ENCODE results near the gene KLK12. TPM values are rescaled to one million over a fixed set of nuclear protein-coding genes. Genes with fewer than 3 reads are reported as not detected.
"Not testable (repeated sequence)": the region's sequence is repeated elsewhere in the genome, so short reads cannot be mapped to it uniquely, and the experiment has no call there.

The KLK12 gene
- total and polyA plus RNA-seq, 8 donors, result not detected

DNA sequence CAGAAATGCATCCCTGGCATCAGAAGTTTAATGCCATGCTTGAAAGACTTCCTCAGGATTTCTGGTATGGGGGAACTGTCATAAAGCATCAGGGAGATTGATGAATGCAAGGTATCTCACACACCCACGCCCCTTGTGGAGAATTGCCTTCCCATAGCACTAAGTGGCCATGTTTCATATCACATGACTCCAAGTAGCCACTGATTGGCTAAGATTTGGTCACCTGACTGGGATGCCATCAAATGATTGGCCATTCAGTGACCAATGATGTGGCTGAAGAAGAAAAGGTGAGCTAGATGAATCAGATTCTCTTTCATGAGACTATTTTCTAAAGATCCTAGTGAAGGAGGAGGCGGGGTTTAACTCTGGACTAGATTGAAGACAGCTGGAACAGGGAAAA, 40.7 kb downstream of the KLK12 start:
- H3K36me3 ChIP-seq, result no peaks in the 10 kb centered on the region
- no peaks in the 10 kb centered on the region for H3K9me3 ChIP-seq
- 58 to 70% methylated on average over 2 of the region's 2 CpGs for WGBS, 2 donors
- no peak for DNase-seq
- no peak for FAIRE-seq
- H3K4me3 ChIP-seq, result no peak overlapping the region
- TF ChIP-seq, protein P1, sequence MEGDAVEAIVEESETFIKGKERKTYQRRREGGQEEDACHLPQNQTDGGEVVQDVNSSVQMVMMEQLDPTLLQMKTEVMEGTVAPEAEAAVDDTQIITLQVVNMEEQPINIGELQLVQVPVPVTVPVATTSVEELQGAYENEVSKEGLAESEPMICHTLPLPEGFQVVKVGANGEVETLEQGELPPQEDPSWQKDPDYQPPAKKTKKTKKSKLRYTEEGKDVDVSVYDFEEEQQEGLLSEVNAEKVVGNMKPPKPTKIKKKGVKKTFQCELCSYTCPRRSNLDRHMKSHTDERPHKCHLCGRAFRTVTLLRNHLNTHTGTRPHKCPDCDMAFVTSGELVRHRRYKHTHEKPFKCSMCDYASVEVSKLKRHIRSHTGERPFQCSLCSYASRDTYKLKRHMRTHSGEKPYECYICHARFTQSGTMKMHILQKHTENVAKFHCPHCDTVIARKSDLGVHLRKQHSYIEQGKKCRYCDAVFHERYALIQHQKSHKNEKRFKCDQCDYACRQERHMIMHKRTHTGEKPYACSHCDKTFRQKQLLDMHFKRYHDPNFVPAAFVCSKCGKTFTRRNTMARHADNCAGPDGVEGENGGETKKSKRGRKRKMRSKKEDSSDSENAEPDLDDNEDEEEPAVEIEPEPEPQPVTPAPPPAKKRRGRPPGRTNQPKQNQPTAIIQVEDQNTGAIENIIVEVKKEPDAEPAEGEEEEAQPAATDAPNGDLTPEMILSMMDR (IDR thresholded peaks at IDR 0.05), result no peak
- intact Hi-C loops (cut with DNase I), result no loop called here
- no peak for ATAC-seq
- H3K27ac ChIP-seq, result no peak overlapping the region
- no peaks in the 10 kb centered on the region for H3K27me3 ChIP-seq
- no peaks in the 10 kb centered on the region for H3K4me1 ChIP-seq

DNA sequence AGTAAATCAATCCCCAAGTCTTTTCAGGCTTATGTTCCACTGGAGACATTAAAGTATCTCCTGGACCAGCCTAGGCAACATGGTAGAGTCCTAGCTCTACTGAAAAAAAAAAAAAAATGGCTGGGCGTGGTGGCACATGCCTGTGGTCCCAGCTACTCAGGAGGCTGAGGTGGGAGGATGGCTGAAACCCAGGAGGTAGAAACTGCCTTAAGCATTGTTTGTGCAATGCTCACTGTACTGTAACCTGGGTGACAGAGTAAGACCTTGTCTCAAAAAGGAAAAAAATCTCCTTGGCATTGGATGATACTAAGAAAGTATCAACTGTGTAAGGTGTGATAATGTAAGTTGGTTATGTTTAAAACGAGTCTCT, 42.2 kb downstream of the KLK12 start:
- no peaks in the 10 kb centered on the region for H3K9me3 ChIP-seq
- H3K27me3 ChIP-seq, result no peaks in the 10 kb centered on the region
- no peaks in the 10 kb centered on the region for H3K4me1 ChIP-seq
- H3K4me3 ChIP-seq, result no peak overlapping the region
- ATAC-seq (no peak), DNase-seq (no peak), FAIRE-seq (no peak)
- TF ChIP-seq, protein P1 (IDR thresholded peaks at IDR 0.05), result no peak
- no peaks in the 10 kb centered on the region for H3K36me3 ChIP-seq
- intact Hi-C loops (cut with DNase I), result no loop called here
- 38 to 52% methylated on average over 2 of the region's 2 CpGs for WGBS, 2 donors
- H3K27ac ChIP-seq, result no peak overlapping the region

DNA sequence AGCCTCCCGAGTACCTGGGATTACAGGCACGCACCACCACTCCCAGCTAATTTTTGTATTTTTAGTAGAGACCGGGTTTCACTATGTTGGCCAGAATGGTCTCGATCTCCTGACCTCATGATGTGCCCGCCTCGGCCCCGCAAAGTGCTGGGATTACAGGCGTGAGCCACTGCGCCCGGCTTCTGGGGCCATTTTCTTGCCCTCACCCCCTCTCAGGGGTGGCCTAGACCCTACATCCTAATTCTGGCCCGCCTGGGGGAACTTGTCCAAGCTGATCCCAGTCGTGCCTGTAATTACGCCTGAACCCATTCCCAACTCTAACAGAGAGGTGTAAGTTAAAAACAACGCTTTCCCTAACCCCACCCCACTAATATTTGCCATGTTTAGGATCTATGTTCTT, 50.4 kb downstream of the KLK12 start:
- H3K27ac ChIP-seq; FAIRE-seq; H3K27me3 ChIP-seq; H3K36me3 ChIP-seq; H3K4me3 ChIP-seq; H3K9me3 ChIP-seq; ATAC-seq; intact Hi-C loops (cut with DNase I); DNase-seq; H3K4me1 ChIP-seq: not testable (repeated sequence)
- WGBS, 2 donors, result 69 to 78% methylated on average over 14 of the region's 14 CpGs

DNA sequence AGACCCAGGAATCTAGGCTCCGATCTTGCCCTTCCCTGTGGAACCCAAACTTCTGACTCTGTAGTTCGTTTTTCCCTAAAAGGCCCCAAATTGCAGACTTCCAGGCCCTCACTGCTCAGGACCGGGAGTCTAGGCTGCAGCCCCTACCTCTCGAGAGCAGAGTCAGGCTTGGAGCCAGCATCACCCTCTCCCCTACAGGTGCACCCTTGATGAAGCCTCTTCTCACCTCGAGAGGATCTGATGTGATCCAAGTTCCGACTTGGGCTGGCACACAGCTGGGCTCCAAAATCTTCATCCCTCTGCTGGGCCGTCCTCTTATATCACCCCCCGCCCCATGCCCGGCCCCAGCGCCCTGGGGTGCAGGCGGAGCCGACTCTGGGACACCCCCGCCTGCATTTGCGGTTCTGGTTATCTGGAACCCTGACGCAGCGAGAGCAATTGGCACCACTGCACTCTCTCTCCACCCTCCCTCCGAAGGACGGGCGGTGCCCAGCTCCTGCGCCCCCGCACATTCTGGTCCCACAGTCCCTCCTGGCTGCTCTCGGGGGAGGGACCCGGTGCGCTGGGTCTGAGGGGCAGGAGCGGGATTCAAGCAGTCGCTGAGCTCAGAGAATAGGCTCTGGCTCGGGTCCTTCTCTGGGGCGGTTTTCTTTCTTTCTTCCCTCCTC, 51.0 kb downstream of the KLK12 start, which contains the start of gene KLK7:
TSS of gene KLK7 (minus strand) at position 293 of the 668 bp plus-strand sequence. CDS start 1,518 bp downstream, outside the sequence.
- ATAC-seq (no peak), DNase-seq (no peak), FAIRE-seq (no peak)
- no peaks in the 10 kb centered on the region for H3K4me1 ChIP-seq
- no peak within 1 kb of the TSS for H3K4me3 ChIP-seq
- no peaks in the 10 kb centered on the region for H3K9me3 ChIP-seq
- intact Hi-C loops (cut with DNase I), result no loop called here
- TF ChIP-seq, protein P1 (IDR thresholded peaks at IDR 0.05), result no peak
- H3K36me3 ChIP-seq, result no peaks in the 10 kb centered on the region
- H3K27ac ChIP-seq, result no peak within 1 kb of the TSS
- 15 to 19% methylated on average over 28 of the region's 28 CpGs for WGBS, 2 donors
- no peaks in the 10 kb centered on the region for H3K27me3 ChIP-seq

DNA sequence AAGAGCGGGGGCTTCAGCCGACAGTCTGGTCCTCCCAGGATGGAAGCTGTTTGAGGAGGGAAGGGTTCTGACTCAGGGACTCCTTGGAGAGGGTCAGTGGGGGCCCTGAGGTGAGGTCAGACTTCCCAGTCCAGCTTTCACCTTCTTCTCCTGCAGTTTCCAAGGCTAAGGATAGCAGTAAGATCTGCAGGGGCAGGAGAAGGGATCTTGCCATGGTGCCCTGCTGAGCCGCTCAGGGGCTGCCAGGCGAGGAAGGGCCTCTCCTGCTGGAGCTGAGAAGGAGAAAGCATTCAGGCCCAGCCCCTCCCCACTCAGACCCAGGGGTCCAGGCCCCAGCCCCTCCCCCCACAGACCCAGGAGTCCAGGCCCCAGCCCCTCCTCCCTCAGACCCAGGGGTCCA, 52.6 kb downstream of the KLK12 start:
- intact Hi-C loops (cut with DNase I), result no loop called here
- Histone ChIP-seq H3K4me1 (no peaks in the 10 kb centered on the region), H3K36me3 (no peaks in the 10 kb centered on the region), H3K9me3 (no peaks in the 10 kb centered on the region), H3K27ac (no peak overlapping the region), H3K4me3 (no peak overlapping the region), H3K27me3 (no peaks in the 10 kb centered on the region)
- 72 to 76% methylated on average over 4 of the region's 4 CpGs for WGBS, 2 donors
- no peak for DNase-seq
- no peak for ATAC-seq
- TF ChIP-seq, protein P1 (IDR thresholded peaks at IDR 0.05), result no peak
- FAIRE-seq, result no peak
